GM18502 (cell line): ENCODE data around the gene CDK10.
A peak's percentile ranks its signal among the peaks of the same experiment; 100 is the strongest.
"Not testable (repeated sequence)": the region's sequence is repeated elsewhere in the genome, so short reads cannot be mapped to it uniquely, and the experiment has no call there.

Source experiments
- ATAC-seq: cut with Tn5 transposase; IDR thresholded peaks from one replicate; pipeline ENCODE4 v1.9.1; 2021; ENCODE audit warnings: mild to moderate bottlenecking; ENCODE audit not compliant: unreplicated experiment, poor library complexity

Gene CDK10

DNA sequence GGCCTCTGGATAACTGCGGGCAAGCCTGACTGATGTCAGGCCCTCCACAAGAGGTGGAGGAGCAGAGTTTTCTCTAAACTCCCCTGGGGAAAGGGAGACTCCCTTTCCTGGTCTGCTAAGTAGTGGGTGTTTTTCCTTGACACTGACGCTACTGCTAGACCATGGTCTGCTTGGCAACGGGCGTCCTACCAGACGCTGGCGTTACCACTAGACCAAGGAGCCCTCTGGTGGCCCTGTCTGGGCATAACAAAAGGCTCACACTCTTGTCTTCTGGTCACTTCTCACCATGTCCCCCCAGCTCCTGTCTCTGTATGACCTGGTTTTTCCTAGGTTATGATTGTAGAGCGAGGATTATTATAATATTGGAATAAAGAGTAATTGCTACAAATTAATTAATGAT lies 19.5 kb upstream of the CDK10 start:
- not testable (repeated sequence) for ATAC-seq

DNA sequence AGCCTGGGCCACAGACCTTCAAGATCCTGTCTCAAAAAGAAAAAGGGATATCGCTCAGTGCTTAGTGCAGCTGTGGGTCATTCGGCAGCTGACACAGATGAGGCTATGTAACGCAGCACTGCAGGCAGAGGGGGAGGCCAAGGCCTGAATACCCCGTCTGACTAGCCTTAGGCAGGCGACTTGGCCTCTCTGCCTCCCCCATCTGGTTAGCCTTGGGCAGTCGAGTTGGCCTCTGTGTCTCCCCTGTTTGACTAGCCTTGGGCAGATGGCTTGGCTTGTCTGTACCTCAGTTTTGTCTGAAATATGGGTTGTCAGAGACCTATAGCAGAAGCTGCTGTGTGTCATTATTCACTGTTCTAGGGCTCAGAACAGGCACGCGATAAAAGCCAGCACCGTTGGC lies 18.9 kb upstream of the CDK10 start:
- no peak for ATAC-seq

DNA sequence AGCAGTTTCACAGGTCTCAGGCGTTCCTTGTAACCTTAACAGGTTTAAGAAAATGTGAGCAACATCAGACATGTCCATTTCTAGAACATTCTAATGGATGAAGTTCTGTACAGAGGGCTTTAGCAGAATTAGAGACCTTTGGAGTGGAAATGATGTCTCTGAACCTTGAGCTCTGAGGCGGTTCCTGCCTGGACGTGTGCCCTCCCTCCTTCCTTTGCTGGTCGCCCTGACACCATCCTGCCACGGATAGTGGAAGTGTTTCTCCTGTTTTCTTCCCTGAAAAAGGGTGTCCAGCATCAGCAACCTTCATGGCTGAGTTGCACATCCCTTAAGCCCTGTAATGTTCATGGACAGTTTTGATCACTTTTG lies 17.7 kb upstream of the CDK10 start:
- no peak for ATAC-seq

DNA sequence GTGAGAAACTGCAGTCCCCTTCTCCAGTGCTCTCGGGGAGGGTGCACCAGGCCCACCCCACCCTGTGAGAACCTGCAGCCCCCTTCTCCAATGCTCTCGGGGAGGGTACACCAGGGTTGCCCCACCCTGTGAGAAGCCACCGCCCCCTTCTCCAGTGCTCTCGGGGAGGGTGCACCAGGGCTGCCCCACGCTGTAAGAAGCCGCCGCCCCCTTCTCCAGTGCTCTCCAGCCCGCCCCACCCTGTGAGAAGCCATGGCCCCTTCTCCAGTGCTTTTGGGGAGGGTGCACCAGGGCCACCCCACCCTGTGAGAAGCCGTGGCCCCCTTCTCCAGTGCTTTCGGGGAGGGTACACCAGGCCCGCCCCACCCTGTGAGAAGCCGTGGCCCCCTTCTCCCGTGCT lies 16.7 kb upstream of the CDK10 start:
- no peak for ATAC-seq

DNA sequence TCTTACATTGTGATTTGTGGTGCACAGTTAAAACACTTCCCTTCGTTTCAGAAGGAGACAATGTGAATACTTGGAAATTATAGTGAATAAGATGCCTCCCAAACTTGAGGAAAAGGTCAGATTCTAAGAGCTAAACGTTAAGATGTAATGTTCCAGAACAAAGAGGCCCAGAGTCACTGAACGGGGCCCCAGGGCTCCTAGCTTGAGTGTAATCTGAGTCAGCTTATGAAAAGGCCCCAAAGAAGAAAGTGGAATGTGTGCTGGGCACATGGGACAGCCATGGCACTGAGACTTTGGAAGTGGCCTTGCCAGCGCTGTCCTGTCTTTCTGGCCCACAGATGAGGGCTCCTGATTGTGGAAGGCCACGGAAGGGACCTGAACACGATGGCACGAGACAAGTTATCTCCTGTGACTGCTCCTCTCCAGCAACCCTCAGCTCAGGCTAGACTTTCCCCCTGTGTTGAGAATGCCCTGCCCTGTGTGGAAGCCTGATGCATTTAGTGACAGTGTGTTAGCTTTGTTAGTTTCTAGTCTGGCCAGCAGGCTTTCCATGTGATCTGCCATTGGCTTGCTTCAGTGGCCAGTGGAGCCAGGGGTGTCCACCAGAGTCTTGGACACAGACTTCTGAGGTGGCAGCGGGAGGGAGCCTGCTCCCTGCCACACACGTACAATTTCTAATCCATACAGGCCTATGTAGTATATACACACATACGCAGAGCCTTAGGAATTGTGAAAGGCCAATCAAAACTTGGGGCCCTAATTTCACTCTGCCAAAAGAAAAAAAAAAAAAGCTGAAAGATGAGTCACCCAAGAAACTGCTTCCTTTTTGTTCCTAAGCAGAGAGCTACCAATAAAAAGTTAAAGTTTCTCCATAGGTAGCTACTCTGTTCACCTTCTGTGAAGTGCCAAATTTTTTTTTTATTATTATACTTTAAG lies 15.7 kb upstream of the CDK10 start:
- ATAC-seq = no peak

DNA sequence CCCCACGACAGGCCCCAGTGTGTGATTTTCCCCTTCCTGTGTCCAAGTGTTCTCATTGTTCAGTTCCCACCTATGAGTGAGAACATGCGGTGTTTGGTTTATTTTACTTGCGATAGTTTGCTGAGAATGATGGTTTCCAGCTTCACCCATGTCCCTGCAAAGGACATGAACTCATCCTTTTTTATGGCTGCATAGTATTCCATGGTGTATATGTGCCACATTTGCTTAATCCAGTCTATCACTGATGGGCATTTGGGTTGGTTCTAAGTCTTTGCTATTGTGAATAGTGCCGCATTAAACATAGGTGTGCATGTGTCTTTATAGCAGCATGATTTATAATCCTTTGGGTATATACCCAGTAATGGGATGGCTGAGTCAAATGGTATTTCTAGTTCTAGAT lies 14.9 kb upstream of the CDK10 start:
- not testable (repeated sequence) for ATAC-seq

DNA sequence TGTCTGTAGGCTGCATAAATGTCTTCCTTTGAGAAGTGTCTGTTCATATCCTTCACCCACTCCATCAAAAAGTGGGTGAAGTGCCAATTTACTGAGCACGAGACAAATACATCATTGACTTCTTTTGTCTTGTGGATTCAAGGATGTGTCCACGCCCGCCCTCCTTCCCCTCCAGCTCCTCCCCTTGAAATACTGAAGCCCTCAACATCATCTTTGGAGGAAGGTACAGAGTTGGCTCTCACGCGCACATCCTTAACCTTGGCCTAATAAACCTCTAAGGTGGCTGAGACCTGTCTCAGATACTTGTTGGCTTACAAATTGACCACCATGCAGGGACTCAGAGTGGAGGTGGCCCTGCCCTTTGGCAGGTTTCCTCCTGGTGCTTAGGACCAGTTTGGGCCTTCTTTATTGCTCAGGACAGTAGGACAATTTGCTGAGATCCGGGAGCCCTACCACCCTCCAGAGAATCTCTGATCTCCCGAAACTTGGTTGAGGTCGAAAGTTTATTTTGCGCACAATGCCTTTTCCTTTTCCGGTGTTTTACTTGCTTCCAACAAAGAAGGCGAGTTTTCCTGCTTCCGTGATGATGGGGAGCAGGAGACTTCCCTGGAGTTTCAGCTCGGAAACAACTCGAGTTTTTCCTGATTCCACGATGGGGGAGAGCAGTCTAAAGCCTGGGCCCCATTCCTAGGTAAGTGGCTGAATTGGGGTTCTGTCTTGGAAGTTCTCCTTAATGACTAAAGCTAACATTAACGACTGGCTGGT lies 14.1 kb upstream of the CDK10 start:
- no peak for ATAC-seq

DNA sequence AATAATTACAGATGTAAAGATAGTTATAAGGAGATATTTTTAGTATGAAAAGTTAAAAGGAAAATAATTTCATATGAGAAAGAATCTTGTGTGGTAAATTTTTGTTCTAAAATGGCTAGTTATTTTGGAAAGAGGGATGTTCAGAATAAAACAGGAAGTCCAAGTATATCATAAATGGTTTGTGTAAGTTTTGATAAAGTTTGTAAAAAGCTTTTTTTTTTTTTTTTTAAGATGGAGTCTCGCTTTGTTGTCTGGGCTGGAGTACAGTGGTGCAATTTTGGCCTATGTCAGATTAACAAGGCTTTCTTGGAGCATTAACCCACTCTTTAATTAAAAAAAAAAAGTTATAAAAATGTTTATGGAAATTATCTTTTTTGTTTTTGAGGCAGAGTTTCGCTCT lies 8.2 kb upstream of the CDK10 start:
- ATAC-seq = no peak

DNA sequence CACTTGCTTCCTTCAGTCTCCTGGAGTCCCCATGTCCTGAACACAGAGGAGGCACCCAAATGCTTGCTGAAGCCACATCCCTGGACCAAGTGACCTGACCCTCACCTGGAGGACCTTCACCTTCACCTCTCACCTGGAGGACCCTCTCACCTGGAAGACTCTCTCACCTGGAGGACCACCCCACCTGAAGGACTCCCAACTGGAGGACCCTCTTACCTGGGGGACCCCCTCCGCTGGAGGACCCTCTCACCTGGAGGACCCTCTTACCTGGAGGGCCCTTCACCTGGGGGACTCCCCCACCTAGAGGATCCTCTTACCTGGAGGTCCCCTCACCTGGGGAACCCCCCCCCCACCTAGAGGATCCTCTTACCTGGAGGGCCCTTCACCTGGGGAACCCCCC lies 573 bp upstream of the CDK10 start:
- no peak for ATAC-seq

DNA sequence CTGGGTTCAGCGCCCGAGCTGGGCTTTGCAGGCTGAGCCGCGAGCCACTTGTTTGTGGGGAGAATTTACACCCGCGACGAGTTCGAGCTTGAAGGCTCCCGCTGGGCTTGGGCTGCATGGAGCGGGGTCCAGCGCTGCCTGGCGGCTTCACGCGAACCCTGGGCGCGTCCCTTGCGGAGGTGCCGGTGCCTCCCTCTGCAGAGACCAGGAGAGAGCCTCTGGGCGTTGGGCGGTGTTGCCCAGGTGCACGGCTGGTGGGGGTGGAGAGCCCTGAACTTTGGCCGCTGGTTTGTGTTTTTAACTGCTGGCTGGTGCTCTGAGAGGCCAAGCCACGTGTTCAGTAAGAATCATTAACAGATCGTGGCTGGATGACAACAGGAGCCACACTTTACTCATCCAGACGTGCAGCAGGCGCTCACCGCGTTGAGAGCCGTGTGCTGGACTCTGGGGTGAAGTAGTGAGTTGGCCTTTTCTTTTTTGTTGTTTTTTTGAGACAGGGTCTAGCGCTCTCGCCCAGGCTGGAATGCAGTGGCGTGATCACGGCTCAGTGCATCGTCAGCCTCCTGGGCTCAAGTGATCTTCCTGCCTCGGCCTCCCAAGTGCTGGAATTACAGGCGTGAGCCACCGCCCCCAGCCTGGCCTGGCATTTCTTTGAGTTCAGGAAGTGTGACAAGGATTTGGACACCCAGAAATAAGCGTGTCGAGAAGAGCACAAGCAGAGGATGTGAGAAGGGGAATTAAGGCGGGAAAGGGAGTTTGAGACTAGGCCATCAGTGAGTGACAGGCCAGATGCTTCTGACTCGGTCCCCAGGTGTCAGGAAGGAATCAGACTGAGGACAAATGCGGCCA lies 827 bp downstream of the CDK10 start:
- peak; percentile 29 for ATAC-seq

DNA sequence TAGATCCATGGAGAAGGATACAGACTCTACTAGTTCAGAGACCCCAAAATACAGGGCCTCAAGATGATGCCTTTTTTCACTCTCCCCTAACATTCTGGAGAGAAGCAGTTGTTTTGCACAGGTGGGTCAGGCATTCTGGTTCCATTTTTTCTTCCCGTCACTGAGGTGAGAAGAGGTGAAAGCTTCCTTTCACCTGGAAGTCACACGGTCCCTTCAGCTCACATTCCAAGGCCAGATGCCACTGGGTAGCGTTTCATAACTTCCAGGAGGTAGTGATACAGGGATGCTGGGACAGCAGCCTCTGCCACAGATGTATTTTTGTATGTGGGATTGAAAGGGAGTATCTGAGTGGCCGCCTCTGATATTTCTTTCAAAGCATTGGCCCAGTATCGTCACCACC lies 1.9 kb downstream of the CDK10 start:
- no peak for ATAC-seq

DNA sequence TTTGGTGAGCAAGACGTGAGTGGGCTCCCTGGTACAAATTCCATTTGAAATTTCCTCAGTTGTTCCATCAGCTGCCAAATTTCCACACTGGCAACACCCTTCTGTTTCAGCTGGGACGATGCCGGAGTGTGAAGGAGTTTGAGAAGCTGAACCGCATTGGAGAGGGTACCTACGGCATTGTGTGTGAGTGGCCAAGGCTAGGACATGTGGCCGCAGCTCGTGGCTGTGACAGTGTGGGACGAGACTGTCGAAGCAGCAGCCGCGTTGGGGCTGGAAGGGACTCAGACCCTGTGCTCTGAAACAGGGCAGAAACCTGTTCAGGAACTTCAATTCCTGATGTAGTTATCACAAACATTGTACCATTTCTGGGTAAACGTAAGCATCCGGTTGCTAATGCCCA lies 2.7 kb downstream of the CDK10 start:
- no peak for ATAC-seq

DNA sequence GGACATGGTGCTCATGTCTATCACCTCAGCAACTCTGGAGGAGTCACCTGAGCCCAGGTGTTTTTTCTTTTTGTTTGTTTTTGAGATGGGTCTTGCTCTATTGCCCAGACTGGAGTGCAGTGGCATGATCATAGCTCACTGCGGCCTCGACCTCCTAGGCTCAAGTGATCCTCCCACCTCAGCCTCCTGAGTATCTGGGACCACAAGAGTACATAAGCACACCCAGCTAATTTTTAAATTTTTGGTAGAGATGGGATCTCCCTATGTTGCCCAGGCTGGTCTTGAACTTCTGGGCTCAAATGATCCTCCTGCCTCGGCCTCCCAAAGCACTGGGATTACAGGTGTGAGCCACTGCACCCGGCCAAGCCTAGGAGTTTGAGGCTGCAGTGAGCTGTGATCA lies 3.1 kb downstream of the CDK10 start:
- not testable (repeated sequence) for ATAC-seq

DNA sequence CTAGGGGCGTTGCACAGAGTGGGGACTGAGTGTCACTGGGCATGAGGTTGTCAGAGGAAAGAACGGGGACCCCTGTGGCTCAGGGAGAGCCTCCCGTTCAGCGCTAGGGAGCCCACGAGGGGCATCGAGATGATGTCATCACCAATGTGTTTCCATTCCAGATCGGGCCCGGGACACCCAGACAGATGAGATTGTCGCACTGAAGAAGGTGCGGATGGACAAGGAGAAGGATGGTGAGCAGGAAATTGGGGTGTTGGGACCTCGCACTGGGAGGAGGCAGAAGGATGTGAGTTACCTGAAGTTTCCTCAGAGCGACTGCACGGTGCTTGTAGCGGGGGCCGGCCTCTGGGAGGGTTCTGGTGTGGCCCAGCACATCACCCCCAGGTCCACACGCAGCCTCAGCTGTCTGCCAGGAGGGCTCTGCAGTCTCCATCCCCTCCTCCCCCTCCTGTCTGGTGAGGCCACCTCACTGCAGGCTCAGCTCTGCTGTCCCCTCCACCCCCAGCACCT lies 4.0 kb downstream of the CDK10 start:
- ATAC-seq = no peak

DNA sequence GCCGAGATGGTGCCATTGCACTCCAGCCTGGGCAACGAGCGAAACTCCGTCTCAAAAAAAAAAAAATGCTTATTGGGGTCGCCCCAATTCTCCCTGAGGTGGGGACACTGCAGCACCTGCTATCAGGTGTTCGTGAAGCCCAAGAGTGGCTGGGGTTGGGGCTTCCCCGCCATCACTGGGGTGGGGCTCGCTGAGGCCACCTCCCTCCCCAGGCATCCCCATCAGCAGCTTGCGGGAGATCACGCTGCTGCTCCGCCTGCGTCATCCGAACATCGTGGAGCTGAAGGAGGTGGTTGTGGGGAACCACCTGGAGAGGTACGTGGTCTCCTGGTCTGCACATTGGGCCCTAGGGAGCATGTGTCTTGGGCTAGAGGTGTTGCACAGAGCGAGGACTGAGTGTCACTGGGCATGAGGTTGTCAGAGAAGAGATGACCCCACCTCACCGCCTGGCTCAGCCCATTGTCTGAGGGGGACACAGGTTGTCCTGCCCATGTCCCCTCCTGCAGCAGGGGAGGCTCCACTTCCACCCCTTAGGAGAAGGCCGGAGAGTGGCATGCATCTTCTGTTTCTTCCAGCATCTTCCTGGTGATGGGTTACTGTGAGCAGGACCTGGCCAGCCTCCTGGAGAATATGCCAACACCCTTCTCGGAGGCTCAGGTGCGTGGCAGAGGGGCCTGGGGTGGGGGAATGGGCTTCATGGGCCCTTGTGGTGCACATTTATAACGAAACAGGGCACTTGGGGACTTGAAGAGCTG lies 4.9 kb downstream of the CDK10 start:
- no peak for ATAC-seq

DNA sequence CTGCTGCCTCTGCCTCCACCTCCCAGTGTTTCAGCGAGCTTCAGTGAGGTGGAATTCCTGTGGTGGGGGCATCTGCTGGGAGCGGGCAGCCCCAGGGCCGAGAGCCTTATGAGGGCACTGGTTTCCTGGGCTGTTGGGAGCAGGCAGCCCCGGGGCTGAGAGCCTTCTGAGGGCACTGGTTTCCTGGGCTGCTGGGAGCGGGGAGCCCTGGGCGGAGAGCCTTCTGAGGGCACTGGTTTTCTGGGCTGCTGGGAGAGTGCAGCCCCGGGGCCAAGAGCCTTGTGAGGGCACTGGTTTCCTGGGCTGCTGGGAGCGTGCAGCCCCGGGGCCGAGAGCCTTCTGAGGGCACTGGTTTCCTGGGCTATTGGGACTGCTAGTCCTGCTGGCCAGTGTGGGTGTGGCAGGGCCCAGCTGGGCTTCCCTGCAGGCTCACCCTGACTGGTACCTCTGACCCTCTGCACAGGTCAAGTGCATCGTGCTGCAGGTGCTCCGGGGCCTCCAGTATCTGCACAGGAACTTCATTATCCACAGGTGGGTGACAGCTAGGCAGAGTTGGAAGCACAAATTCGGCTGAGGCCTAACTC lies 5.6 kb downstream of the CDK10 start:
- no peak for ATAC-seq

DNA sequence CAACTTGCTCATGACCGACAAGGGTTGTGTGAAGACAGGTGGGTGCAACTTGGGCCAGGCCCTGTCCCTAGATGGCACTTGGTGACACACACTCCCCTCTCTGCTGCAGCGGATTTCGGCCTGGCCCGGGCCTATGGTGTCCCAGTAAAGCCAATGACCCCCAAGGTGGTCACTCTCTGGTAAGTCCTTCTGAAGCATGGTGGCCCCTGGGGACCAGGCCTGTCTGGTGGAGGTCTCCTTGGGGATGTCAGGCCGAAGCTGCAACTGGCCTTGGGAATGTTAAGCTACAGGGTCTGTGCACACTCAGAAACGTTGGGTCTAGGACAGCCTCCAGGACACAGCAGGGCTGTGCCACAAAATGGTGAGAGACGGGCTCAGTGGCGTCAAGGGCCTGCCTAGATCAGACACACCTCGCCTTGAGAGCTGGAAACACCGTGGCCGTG lies 6.8 kb downstream of the CDK10 start:
- no peak for ATAC-seq

DNA sequence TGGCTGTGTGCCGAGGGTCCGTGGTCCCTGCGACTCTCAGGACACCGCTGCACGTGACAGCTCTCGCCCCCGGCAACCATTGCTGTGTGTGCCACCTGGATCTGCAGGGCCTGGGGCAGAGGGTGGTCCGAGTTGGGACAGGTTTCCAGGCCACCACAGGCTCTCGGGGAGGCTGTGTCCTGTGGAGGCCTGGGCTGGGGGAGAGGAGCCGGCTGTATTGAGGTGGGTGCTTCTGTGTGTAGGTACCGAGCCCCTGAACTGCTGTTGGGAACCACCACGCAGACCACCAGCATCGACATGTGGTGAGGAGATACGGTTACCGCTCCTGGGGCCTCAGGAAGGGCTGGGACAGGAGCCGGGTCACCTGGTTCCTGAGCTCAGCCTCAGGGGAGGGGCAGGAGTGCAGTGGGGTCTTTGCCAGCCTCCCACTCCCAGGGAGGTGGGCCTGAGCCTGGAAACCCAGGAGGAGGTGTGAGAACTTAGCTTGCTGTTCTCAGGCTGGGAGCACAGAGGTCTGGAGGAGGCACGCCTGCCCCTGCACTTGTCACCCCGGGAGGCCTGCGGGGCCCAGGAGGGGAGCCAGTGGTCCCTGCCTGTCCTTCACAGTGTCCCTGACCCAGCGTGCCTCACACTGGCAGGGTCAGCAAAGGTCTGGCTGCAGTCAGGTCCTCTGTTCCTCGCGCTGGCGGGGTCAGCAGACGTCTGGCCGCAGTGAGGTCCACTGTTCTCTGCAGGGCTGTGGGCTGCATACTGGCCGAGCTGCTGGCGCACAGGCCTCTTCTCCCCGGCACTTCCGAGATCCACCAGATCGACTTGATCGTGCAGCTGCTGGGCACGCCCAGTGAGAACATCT lies 7.7 kb downstream of the CDK10 start:
- no peak for ATAC-seq

DNA sequence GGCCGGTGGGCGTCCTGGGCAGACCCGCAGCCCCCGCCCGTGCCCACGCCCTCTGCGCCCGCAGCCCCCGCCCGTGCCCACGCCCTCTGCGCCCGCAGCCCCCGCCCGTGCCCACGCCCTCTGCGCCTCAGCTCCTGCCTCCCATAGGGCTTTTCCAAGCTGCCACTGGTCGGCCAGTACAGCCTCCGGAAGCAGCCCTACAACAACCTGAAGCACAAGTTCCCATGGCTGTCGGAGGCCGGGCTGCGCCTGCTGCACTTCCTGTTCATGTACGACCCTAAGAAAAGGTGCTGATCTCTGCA lies 8.2 kb downstream of the CDK10 start:
- ATAC-seq = not testable (repeated sequence)
